HG03045 (cell line): ENCODE measurements around the gene FAM149B1.

Source experiments
- ATAC-seq: cut with Tn5 transposase; IDR thresholded peaks from one replicate; pipeline ENCODE4 v1.9.1; 2021; ENCODE audit warnings: mild to moderate bottlenecking, moderate library complexity; ENCODE audit not compliant: unreplicated experiment

Gene FAM149B1

DNA sequence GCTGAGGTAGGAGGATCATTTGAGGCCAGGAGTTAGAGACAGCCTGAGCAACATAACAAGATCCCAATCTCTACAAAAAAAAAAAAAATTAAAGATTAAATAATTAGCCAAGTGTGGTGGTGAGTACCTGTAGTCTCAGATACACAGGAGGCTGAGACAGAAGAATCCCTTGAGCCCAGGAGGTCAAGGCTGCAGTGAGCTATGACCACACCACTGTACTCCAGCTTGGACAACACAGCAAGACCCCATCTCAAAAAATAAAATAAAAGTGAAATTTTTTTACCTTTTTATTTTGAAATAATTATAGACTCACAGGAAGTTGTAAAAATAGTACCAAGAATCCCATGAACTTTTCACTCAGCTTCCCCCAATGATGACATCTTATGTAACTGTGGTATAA, 4.9 kb downstream of the FAM149B1 start:
- ATAC-seq, result no peak

DNA sequence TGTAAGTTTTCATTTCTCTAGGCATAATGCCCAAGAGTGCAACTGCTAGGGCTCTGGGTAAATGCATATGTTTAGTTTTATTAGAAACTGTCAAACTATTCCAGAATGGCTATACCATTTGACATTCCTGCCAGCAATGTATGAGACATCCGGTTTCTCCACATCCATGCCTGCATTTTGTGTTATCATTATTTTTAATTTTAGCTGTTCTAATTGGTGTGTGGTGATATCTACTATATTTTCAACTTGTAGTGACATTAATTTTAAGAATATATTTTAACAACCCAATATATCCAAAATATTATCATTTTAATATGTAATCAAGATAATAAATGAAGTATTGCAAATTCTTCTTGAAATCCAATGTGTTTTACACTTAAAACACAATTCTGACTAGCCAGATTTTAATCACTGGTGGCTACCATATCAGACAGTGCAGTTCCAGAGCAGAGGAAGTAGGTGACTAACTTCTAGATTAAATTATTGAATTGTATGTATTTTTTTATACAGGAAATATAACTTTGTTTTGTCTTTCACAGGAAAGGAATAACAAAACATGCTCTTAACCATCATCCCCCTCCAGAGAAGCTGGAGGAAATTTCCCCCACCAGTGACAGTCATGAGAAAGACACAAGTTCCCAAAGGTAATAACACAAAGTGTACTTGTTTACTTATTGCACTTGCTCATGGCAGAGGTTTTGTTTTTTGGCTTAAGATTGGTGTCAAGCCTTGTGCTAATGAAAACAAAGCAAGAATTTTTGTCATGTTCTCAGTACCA, 6.4 kb downstream of the FAM149B1 start:
- no peak for ATAC-seq

DNA sequence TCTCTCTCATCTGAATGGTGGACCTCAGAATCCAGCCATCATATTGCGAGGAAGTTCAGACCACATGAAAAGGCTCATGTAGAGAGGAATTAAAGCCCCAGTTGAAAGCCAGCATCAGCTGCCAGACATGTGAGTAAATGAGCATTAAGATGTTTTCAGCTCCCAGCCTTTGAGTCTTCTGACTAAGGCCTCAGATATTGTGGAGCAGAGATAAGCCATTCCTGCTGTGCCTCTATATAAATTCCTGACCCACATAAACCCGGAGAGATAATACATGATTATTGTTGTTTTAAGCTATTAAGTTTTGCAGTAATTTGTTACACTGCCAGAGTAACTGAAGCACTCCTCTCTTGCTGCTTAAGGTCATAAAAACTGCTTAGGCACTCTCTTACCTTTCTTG, 14.6 kb downstream of the FAM149B1 start:
- ATAC-seq, result no peak

DNA sequence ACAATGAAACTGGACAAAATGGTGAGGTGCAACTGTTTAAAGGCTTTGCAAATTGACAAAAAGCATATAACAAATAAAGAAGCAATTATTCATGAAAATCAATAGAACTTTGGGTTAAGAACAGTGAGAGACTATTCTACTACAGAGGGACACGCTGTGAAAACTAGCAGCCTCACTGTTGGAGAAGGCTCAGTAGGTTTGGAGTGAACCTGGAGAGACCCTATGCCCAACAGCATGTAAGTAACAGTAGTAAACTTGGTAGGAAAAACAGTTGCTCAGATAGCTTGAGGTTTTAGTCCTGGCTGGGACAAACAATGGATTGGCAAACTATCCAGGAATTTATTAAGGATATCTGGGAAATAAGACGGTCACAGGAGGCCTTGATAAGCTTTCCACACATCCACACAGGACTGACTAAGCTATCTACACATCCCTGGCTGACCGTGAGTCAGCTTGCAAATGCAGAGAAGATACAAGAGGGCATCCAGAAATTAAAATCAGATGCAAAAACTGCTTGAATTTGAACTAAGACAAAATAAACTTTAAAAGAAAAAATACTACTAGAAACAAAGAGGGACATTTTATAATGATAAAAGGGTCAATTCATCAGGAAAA, 15.9 kb downstream of the FAM149B1 start:
- no peak for ATAC-seq

DNA sequence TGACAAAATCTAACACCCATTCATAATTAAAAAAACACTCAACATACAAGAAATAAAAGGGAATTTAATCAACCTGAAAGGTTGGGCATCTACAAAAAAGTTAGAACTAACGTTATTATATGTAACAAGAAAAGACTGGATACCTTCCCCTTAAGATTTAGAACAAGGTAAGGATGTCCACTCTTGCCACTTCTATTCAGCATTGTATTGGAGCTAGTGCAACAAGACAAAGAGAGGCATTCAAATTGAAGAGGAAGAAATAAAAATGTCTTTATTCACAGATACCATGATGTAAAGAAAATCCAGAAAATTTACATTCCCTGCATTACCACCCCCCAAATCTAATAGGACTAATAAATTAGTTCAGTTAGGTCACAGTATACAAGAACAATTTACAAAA, 18.3 kb downstream of the FAM149B1 start:
- ATAC-seq, result no peak

DNA sequence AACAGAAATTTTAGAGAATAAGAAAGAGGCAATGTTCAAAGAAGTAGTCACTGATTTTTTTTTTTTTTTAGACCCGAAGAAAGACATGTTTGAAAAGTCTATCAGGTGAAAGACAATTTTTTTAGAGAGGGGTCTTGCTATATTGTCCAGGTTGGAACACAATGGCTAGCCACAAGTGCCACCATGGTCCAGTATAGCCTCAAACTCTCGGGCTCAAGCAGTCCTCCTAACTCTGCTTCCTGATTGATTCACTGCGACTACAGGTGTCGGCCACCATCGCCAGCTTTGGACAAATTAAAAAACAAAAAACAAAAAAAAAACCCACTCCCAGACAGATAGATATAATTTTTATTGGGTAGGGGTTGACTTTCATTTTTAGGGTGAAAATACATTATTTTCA, 22.3 kb downstream of the FAM149B1 start:
- no peak for ATAC-seq

DNA sequence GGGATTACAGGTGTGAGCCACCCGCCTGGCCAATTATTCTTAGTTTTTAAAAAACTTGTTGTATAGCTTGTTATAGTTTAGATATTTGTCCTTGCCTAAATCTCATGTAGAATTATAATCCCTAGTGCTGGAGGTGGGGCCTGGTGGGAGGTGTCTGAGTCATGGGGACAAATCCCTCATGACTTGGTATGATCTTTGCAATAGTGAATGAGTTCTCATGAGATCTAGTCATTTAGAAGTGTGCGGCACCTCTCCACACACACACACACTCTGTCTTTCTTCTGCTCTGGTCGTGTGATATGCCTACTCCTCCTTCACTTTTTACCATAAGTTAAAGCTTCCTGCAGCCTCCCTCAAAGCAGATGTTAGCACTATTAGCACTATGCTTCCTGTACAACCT, 37.2 kb downstream of the FAM149B1 start:
- ATAC-seq, result no peak

DNA sequence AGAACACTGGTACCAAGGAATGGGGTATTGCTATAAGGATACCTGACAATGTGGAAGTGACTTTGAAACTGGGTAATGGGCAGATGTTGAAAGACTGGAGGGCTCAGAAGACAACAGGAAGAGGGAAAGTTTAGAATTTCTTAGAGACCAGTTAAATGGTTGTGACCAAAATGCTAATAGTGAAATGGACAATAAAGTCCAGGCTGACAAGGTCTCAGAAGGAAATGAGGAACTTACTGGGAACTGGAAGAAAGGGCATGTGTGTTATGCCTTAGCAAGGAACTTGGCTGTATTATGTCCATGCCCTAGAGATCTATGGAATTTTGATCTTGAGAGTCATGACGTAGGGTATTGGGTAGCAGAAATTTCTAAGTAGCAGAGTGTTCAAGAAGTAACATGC, 38.0 kb downstream of the FAM149B1 start:
- no peak for ATAC-seq

DNA sequence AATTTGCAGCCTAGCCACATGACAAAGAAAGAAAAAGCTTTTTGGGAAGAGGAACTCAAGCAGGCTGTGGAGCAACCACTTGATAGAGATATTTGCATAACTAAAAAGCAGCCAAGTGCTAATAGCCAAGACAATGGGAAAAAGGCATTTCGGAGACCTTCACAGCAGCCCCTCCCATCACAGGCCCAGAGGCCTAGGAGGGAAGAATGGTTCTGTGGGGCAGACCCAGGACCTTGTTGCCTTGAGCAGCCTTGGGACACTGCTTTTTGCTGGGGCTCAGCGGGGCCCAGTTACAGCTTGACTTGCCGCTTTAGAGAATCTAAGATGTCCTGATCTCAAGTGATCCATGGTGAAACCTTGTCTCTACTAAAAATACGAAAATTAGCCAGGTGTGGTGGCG, 38.5 kb downstream of the FAM149B1 start:
- no peak for ATAC-seq

DNA sequence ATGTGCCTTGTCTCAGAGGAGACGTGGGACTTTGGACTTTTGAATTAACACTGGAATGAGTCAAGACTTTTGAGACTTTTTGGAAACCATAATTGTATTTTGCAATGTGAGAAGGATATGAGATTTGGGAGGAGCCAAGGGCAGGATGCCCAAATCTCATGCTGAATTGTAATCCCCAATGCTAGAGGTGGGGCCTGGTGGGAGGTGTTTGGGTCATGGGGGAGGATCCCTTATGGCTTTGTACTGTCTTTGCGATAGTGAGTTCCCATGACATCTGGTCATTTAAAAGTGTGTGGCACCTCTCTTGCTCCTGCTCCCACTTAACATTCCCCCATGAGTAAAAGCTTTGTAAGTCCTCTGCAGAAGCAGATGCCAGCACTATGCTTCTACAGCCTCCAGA, 40.0 kb downstream of the FAM149B1 start:
- ATAC-seq, result no peak

DNA sequence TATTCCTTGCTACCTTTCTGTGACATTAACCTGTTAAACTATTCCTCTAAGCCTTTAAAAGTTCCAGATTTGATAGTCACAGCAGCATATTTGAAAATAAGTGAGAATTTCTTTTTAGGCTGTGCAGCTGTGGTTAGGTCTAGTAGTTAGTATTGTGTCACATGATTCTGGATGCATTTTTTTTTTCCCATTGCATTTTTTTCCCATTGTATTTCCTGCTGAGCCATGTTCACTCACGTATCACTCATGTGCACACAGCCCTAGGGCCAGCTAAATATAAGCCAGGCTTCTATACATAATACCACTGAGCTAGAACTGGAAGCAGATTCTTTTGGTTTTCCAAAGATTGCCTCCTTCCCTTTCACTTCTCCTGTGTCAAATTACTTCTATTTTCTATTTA, 41.8 kb downstream of the FAM149B1 start:
- no peak for ATAC-seq

DNA sequence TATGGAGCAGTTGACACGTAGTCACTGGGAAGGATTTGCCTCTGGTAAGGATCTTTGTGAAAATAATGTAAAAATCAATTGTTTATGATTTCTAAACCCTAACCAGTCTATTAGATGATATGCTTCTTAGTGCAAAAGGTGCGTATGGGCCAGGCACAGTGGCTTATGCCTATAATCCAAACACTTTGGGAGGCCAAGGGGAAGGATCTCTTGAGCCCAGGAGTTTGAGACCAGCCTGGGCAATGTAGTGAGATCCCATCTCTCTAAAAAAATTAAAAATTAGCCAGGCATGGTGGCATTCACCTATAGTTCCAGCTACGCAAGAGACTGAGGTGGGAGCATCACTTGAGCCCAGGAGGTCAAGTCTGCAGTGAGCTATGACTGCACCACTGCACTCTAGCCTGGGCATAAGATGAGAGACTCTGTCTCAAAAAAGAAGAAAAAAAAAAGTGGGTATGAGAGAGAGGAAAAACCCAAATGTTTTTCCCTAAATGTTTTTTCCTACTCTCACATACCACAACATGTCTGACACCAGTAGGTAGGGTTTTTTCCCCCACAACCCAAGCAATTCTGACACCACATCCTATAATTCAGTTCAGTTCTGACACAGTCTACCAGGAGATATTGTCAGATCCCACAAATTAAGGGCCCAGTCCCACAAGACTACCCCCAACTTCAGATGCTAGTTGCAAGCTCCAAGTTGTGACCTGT, 42.6 kb downstream of the FAM149B1 start:
- no peak for ATAC-seq

DNA sequence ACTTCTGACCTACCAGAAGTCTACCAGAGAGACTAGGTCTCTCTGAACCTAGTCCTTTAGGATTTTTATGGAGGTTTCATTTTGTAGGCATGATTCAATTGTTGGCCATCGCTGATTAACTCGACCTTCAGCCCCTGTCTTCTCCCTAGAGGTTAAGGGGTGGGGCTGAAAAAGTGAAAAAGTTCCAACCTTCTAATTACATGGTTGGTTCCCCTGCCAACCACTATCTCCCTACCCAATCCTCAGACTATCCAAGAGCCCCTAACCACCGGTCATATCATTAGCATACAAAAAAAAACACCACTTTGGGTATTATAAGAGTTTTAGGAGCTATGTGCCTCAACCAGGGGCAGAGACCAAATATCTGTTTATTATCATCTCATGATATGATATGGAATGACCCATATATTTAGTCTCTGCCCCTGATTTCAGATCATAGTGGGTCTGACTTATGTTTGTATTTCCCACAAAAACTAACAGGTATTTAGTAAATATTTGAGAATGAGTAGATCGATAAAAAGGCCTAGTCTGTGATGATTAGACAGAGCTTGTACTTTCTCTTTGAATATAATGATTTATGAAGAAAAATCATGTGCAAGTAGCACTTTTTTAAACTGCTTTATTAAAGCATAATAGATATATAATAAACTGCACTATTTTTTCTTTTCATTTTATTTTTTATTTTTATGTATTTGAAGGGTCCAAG, 43.3 kb downstream of the FAM149B1 start:
- ATAC-seq, result no peak

DNA sequence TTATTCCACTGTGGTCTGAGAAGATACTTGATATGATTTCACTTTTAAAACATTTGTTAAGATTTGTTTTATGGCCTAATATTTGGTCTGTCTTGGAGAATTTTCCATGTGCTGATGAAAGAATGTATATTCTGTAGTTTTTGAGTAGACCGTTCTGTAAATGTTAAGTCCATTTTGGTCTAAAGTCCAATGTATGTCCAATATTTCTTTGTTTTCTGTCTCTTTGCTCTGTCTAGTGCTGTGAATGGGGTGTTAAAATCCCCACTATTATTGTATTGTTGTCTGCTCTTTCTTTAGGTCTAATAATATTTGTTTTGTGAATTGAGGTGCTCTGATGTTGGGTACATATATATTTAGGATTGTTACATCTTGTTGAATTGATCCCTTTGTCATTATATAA, 47.8 kb downstream of the FAM149B1 start:
- no peak for ATAC-seq

DNA sequence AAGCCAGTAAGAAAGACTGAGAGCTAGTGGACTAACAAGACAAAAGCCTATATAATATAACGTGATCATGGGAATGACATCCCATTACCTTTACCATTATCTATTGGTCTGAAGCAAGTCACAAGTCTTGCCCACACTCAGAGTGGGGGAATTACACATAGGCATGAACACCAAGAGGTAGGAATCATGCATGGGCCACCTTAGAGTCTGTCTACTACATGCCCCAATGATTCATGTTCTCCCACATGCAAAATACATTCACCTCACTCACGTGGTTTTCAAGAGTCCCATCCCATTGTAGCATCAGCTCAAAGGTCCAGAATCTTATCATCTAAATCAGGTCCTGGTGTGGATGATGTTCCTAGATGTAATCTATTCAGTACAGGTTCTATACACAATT, 49.7 kb downstream of the FAM149B1 start:
- no peak for ATAC-seq

DNA sequence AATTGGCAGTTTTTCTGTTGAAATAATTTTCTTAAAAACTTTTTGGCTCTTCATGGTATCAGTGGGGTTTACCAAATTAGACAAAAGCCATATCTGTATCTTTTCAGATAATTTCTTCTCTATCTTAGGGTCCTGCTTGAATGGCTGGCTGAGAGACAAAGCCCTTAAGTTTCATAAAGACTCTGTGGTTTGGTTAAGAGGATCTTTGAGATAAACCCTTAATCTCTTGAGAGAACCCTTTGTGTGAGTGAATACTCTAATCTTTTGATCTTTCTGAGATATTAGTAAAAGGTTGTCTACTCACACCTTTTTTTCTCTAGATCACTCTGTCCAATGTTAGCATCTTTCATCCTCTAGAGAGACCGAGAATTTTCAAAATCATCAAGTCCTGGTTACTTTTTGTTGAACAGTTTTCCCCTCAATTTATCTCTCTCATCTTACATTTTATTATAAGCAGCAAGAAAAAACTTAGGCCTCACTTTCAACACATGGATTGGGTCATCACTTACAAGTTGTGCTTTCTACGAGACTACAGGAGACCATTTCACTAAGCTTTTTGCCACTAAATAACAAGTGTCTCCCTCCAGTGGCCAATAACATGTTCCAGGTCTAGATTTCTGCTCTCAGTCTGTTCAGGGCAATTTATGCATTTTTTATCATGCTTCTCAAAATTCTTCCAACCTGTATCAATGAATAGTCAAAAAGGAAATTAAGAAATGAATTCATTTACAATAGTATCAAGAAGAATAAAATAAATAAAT, 50.7 kb downstream of the FAM149B1 start:
- ATAC-seq, result no peak

DNA sequence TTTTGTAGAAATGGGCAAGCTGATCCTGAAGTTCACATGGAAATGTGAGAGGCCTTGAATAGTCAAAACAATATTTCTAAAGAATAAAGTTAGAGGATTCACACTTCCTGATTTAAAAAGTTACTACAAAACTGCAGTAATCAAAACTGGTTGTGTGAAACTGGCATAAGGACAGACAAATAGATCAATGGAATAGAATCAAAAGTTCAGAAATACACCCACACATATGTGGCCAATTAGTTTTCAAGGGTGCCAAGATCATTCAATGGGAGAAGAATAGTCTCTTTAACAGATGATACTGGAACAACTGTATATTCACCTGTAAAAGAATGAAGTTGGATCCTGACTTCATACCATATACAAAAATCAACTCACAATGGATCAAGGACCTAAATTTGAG, 51.5 kb downstream of the FAM149B1 start:
- ATAC-seq, result no peak

DNA sequence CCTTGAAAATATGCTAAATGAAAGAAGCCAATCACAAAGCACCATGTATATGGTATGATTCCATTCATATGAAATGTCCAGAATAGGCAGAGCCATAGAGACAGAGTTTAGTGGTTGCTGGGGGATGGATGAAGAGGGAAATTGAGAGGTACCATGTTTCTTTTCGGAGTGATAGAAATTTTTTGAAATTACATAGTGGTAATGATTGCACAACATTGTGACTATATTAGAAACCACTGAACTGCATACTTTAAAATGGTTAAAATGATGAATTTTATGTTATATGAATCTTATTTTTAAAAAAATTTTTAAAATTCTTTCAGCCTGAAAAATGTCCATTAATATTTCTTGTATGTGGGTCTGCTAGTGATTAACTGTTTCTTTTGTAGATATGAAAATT, 53.1 kb downstream of the FAM149B1 start:
- ATAC-seq, result no peak

DNA sequence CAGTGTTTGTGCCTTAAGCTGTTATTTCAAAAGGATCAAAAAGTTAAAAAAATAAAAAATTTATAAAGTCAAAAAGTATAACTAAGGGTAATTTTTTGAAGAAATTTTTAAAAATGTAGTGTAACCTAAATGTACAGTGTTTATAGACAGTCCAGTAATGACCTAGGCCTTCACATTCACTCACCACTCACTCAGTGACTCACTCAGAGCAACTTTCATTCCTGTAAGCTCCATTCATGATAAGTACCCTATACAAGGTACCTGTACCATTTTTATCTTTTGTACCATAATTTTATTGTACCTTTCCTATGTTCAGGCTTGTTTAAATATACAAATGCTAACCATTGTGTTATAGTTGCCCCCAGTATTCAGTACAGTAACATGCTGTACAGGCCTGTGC, 57.6 kb downstream of the FAM149B1 start:
- ATAC-seq, result no peak

DNA sequence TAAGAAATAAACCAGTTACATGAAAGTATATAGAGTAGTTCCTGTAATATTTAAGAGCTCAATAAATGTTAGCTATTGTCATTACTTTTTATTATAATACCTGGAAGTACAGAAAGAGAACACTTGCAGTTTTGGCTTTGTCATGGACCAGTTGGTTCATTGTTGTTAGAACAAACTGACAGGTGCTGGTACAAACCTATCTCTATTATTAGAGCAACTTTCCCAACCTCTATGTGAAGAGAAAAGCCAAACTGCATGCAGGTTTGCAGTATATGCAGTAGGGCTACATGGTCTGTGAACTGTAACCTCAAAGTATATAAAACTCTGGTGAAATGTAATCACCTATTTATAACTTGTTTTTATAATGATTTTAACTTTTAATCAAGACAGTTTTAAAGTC, 58.7 kb downstream of the FAM149B1 start:
- no peak for ATAC-seq

DNA sequence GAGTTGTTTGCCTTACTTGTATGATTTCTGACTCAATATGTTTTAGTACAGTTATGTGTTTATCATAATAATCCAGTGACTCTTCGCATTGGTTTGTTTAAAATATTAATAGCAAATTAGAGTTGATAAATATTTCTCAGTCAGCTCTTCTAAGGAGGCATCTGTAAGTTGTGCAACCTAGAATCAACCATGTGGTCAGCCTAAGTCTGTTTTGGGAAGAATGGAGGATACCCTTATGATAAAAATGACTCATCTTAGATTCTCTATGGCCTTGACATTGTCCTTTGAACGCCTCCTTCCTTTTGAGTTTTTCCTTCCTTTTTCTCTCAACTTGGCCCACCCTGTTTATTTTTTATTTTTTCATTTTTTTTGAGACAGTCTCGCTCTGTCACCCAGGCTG, 60.3 kb downstream of the FAM149B1 start:
- ATAC-seq, result no peak
